PC-3 (cell line): ENCODE results near the gene ACSM5. TPM values are rescaled to one million over a fixed set of nuclear protein-coding genes. Genes with fewer than 3 reads are reported as not detected.

Experiments
- ATAC-seq: fragments of 200-7000 bp; cut with Tn5 transposase; 2 replicates; pipeline ENCODE4 v1.9.1; 2020; ENCODE audit warnings: mild to moderate bottlenecking, moderate library complexity
- BruUV-seq: library from RNA; stranded (reverse); fragments of 400-500 nt; replicated peaks from 2 replicates; lab custom pipeline; 2021; lab: Mats Ljungman, UMichigan
- CTCF ChIA-PET: fragments of 300-600 bp; sonication (Branson Sonifier 250); formaldehyde crosslinking; loops from one replicate; lab custom pipeline; 2022; ENCODE audit warnings: antibody characterized with exemption; lab: Charles Lee
- POLR2A ChIA-PET: fragments of 300-600 bp; sonication (Branson Sonifier 250); formaldehyde crosslinking; loops from one replicate; lab custom pipeline; 2022; ENCODE audit warnings: antibody characterized with exemption; ENCODE audit not compliant: unreplicated experiment; lab: Charles Lee
- DNase-seq: peaks from one replicate; pipeline ENCODE4 v3.0.0-alpha.2; 2015
- H2AFZ ChIP-seq: fragments of 300-600 bp; sonication (generic); 2 replicates; pipeline ENCODE4 v1.6.0; 2016; ENCODE audit warnings: antibody characterized with exemption, low read length
- H3F3A ChIP-seq: fragments of 300-600 bp; sonication (generic); one replicate; pipeline ENCODE4 v1.6.0; 2017; ENCODE audit warnings: antibody characterized with exemption, low read length, control low read depth, mild to moderate bottlenecking; ENCODE audit not compliant: unreplicated experiment
- H3K27ac ChIP-seq: fragments of 300-600 bp; sonication (generic); 2 replicates; pipeline ENCODE4 v1.5.1; 2016; ENCODE audit warnings: mild to moderate bottlenecking, low read length
- H3K27me3 ChIP-seq: fragments of 300-600 bp; sonication (generic); 2 replicates; pipeline ENCODE4 v1.6.1; 2016; ENCODE audit warnings: low read length, mixed read lengths
- H3K36me3 ChIP-seq: fragments of 300-600 bp; sonication (generic); 2 replicates; pipeline ENCODE4 v1.6.1; 2016; ENCODE audit warnings: low read depth, mixed run types, low read length, mixed read lengths
- H3K4me1 ChIP-seq: fragments of 300-600 bp; sonication (generic); 2 replicates; pipeline ENCODE4 v1.5.1; 2016; ENCODE audit warnings: low read length; ENCODE audit not compliant: insufficient read depth
- H3K4me2 ChIP-seq: fragments of 300-600 bp; sonication (generic); 2 replicates; pipeline ENCODE4 v1.6.0; 2016; ENCODE audit warnings: low read length
- H3K4me3 ChIP-seq: fragments of 300-600 bp; sonication (generic); 2 replicates; pipeline ENCODE4 v1.5.1; 2016; ENCODE audit warnings: mild to moderate bottlenecking, low read length, mixed read lengths
- H3K79me2 ChIP-seq: fragments of 300-600 bp; sonication (generic); 2 replicates; pipeline ENCODE4 v1.6.1; 2017; ENCODE audit warnings: low read length, mixed read lengths
- H3K9ac ChIP-seq: fragments of 300-600 bp; sonication (generic); 2 replicates; pipeline ENCODE4 v1.6.0; 2016; ENCODE audit warnings: mild to moderate bottlenecking, low read length
- H3K9me2 ChIP-seq: fragments of 300-600 bp; sonication (generic); replicated peaks from 2 replicates; pipeline ENCODE4 v1.6.1; 2016; ENCODE audit warnings: mixed run types, low read length, mixed read lengths
- H3K9me3 ChIP-seq: fragments of 300-600 bp; sonication (generic); 2 replicates; pipeline ENCODE4 v1.6.1; 2016; ENCODE audit warnings: low read length, mixed read lengths
- H4K20me1 ChIP-seq: fragments of 300-600 bp; sonication (generic); 2 replicates; pipeline ENCODE4 v1.6.1; 2016; ENCODE audit warnings: low read length, mixed read lengths
- CTCF ChIP-seq: fragments of 300-600 bp; sonication (generic); conservative IDR thresholded peaks from 2 replicates; pipeline ENCODE4 v1.5.1; 2017; ENCODE audit warnings: antibody characterized with exemption, low read depth, mild to moderate bottlenecking, low read length
- EZH2 ChIP-seq: fragments of 300-600 bp; sonication (generic); IDR thresholded peaks from one replicate; pipeline ENCODE4 v1.6.1; 2017; ENCODE audit warnings: antibody characterized with exemption, mild to moderate bottlenecking, low read length; ENCODE audit not compliant: unreplicated experiment
- EZH2phosphoT487 ChIP-seq: fragments of 300-600 bp; sonication (generic); IDR thresholded peaks from 2 replicates; pipeline ENCODE4 v1.6.1; 2018; ENCODE audit warnings: mild to moderate bottlenecking, antibody characterized with exemption, low read length, borderline replicate concordance
- intact Hi-C: fragments of 100-400 bp; cut with micrococcal nuclease; formaldehyde crosslinking; loops from 2 replicates; pipeline ENCODE4 v1.9.0; 2023
- total RNA-seq: library from RNA; depleted of rRNA; stranded (reverse); fragments of >200 nt; gene quantifications from 2 replicates; pipeline ENCODE4 v1.2.3, GENCODE V29; 2014

Gene ACSM5
- total RNA-seq, 1 experiment from 2014 or later: not detected

- H2AFZ ChIP-seq: no peak within 1 kb of the TSS
- no peak for DNase-seq
Measured at GRCh38 chr16:20404637-20405036, 4.7 kb upstream of the ACSM5 start, which contains the start of gene PDILT. Gene PDILT (minus strand): TSS chr16:20404737. CDS start chr16:20399300, 5,437 bp downstream.

GRCh38 chr16:20410121-20410723 is 888 bp downstream of the ACSM5 start:
- Histone ChIP-seq H3K4me2 (no peak overlapping the region), H3K27ac (no peak overlapping the region), H3K36me3 (no peaks in the 10 kb centered on the region), H3F3A (no peaks in the 10 kb centered on the region), H3K79me2 (no peaks in the 10 kb centered on the region), H3K9ac (no peak overlapping the region), H3K27me3 (no peaks in the 10 kb centered on the region), H3K9me3 (no peaks in the 10 kb centered on the region), H3K4me3 (no peak overlapping the region), H2AFZ (no peak overlapping the region), H4K20me1 (no peaks in the 10 kb centered on the region), H3K4me1 (no peaks in the 10 kb centered on the region), H3K9me2 (no peaks in the 10 kb centered on the region)
- ChIA-PET POLR2A (no interaction called here), CTCF (no interaction called here)
- no peak for DNase-seq
- no TSS peak for BruUV-seq
- ATAC-seq: no peak
- TF ChIP-seq EZH2 (no peak), EZH2phosphoT487 (no peak), CTCF (no peak)
- intact Hi-C loops: no loop called here

More at GRCh38 chr16:20404637-20405036, 4.7 kb upstream of the ACSM5 start, which contains the start of gene PDILT:
- Histone ChIP-seq H3K4me1 (no peaks in the 10 kb centered on the region), H3K9me2 (no peaks in the 10 kb centered on the region), H3K27me3 (no peaks in the 10 kb centered on the region), H3K9me3 (no peaks in the 10 kb centered on the region), H3K9ac (no peak within 1 kb of the TSS), H3F3A (no peaks in the 10 kb centered on the region), H3K4me2 (no peak within 1 kb of the TSS), H3K27ac (no peak within 1 kb of the TSS), H3K79me2 (no peaks in the 10 kb centered on the region), H4K20me1 (no peaks in the 10 kb centered on the region), H3K4me3 (no peak within 1 kb of the TSS), H3K36me3 (no peaks in the 10 kb centered on the region)
- TF ChIP-seq EZH2phosphoT487: no peak
- TF ChIP-seq CTCF: no peak
- TF ChIP-seq EZH2: no peak
- BruUV-seq: no TSS peak
- intact Hi-C loops: no loop called here
- ATAC-seq: no peak
- POLR2A ChIA-PET: no interaction called here
- CTCF ChIA-PET: no interaction called here

- CTCF ChIA-PET: no interaction called here
Measured at GRCh38 chr16:20411055-20411454, 1.7 kb downstream of the ACSM5 start.

More at GRCh38 chr16:20411055-20411454, 1.7 kb downstream of the ACSM5 start:
- Histone ChIP-seq H3K36me3 (no peaks in the 10 kb centered on the region), H3K4me2 (no peak overlapping the region), H4K20me1 (no peaks in the 10 kb centered on the region), H3K9me2 (no peaks in the 10 kb centered on the region), H2AFZ (no peak overlapping the region), H3K9me3 (no peaks in the 10 kb centered on the region), H3F3A (no peaks in the 10 kb centered on the region), H3K4me1 (no peaks in the 10 kb centered on the region), H3K4me3 (no peak overlapping the region), H3K27me3 (no peaks in the 10 kb centered on the region), H3K9ac (no peak overlapping the region), H3K79me2 (no peaks in the 10 kb centered on the region), H3K27ac (no peak overlapping the region)
- BruUV-seq: no TSS peak
- intact Hi-C loops: no loop called here
- DNase-seq (no peak), ATAC-seq (no peak)
- TF ChIP-seq EZH2: no peak
- no peak for TF ChIP-seq EZH2phosphoT487
- TF ChIP-seq CTCF: no peak
- POLR2A ChIA-PET: no interaction called here
